ENCODE data around the gene SS18. TPM values are rescaled to one million over a fixed set of nuclear protein-coding genes. Genes with fewer than 3 reads are reported as not detected.
"Not testable (repeated sequence)": the region's sequence is repeated elsewhere in the genome, so short reads cannot be mapped to it uniquely, and the experiment has no call there.

The SS18 gene
- 60.8 and 67.9 TPM in 2 replicates for total RNA-seq
- polyA plus RNA-seq (2012) = 50.0 TPM

- DNase-seq (ENCODE audit: low read depth) = peak; percentile 96
These were observed at the start of gene SS18 for GRCh38 chr18:26090130-26091046. Gene SS18 (minus strand): TSS chr18:26090613. CDS start chr18:26090569, 44 bp downstream.

GRCh38 chr18:26135548-26135947 is 45.1 kb upstream of the SS18 start:
- DNase-seq (ENCODE audit: low read depth) = no peak

- DNase-seq (ENCODE audit: low read depth) = no peak
These were observed 43.7 kb upstream of the SS18 start for GRCh38 chr18:26134107-26134506.

- DNase-seq (ENCODE audit: low read depth) = no peak
These were observed 43.2 kb upstream of the SS18 start, which contains the start of gene PSMA8 for GRCh38 chr18:26133652-26134051. Gene PSMA8 (plus strand): TSS chr18:26133869. CDS start chr18:26133966, 97 bp downstream.

GRCh38 chr18:26128192-26128591 is 37.8 kb upstream of the SS18 start:
- not testable (repeated sequence) for DNase-seq (ENCODE audit: low read depth)

GRCh38 chr18:26127786-26128185 is 37.4 kb upstream of the SS18 start:
- DNase-seq (ENCODE audit: low read depth) = no peak

GRCh38 chr18:26121994-26122393 is 31.6 kb upstream of the SS18 start:
- not testable (repeated sequence) for DNase-seq (ENCODE audit: low read depth)

- DNase-seq (ENCODE audit: low read depth) = no peak
These were observed 31.1 kb upstream of the SS18 start for GRCh38 chr18:26121476-26121875.

- DNase-seq (ENCODE audit: low read depth) = peak; percentile 18
These were observed 28.8 kb upstream of the SS18 start for GRCh38 chr18:26119246-26119645.

- DNase-seq (ENCODE audit: low read depth) = no peak
These were observed 13.6 kb upstream of the SS18 start for GRCh38 chr18:26104035-26104434.

GRCh38 chr18:26103579-26103978 is 13.2 kb upstream of the SS18 start:
- no peak for DNase-seq (ENCODE audit: low read depth)

- DNase-seq (ENCODE audit: low read depth) = no peak
These were observed 7.2 kb upstream of the SS18 start for GRCh38 chr18:26097563-26097962.

GRCh38 chr18:26096852-26097251 is 6.4 kb upstream of the SS18 start:
- DNase-seq (ENCODE audit: low read depth) = no peak

GRCh38 chr18:26091047-26091630 is 726 bp upstream of the SS18 start:
- DNase-seq (ENCODE audit: low read depth) = no peak

- DNase-seq (ENCODE audit: low read depth) = peak; percentile 40
These were observed 902 bp downstream of the SS18 start for GRCh38 chr18:26089293-26090129.

- no peak for DNase-seq (ENCODE audit: low read depth)
These were observed 1.9 kb downstream of the SS18 start for GRCh38 chr18:26088487-26088886.

- DNase-seq (ENCODE audit: low read depth) = no peak
These were observed 3.5 kb downstream of the SS18 start for GRCh38 chr18:26086959-26087358.

GRCh38 chr18:26085056-26085455 is 5.4 kb downstream of the SS18 start:
- DNase-seq (ENCODE audit: low read depth) = no peak

- no peak for DNase-seq (ENCODE audit: low read depth)
These were observed 7.3 kb downstream of the SS18 start for GRCh38 chr18:26083099-26083498.

GRCh38 chr18:26082475-26082874 is 7.9 kb downstream of the SS18 start:
- no peak for DNase-seq (ENCODE audit: low read depth)

GRCh38 chr18:26074246-26074645 is 16.2 kb downstream of the SS18 start:
- DNase-seq (ENCODE audit: low read depth) = no peak

- DNase-seq (ENCODE audit: low read depth) = no peak
These were observed 16.7 kb downstream of the SS18 start for GRCh38 chr18:26073758-26074157.
